GM12878 (cell line): ENCODE results near the gene ITSN1. TPM values are rescaled to one million over a fixed set of nuclear protein-coding genes. Genes with fewer than 3 reads are reported as not detected.

ENCODE experiments used
- ATAC-seq: fragments of 200-7000 bp; cut with Tn5 transposase; 3 replicates; pipeline ENCODE4 v1.9.1; 2020; ENCODE audit warnings: mild to moderate bottlenecking, moderate library complexity
- BruUV-seq: library from RNA; stranded (reverse); fragments of 400-500 nt; replicated peaks from 2 replicates; lab custom pipeline; 2021; lab: Mats Ljungman, UMichigan
- CTCF ChIA-PET: fragments of 300-600 bp; sonication (Branson Sonifier 250); formaldehyde crosslinking; extraction: SDS; loops from one replicate; lab custom pipeline; 2021; ENCODE audit warnings: inconsistent platforms; lab: Yijun Ruan, JAX
- POLR2A ChIA-PET: fragments of 350-600 bp; formaldehyde crosslinking; extraction: SDS; loops from one replicate; lab custom pipeline; 2021; ENCODE audit warnings: inconsistent platforms; lab: Charles Lee
- RAD21 ChIA-PET: fragments of 300-600 bp; sonication (Branson Sonifier 250); formaldehyde crosslinking; loops from one replicate; lab custom pipeline; 2023; ENCODE audit warnings: antibody characterized with exemption; ENCODE audit not compliant: unreplicated experiment; lab: Charles Lee
- SMC1A ChIA-PET: fragments of 300-600 bp; sonication (Branson Sonifier 250); formaldehyde crosslinking; loops from one replicate; lab custom pipeline; 2023; ENCODE audit not compliant: unreplicated experiment, uncharacterized antibody; lab: Charles Lee
- DNase-seq: peaks from one replicate; pipeline ENCODE4 v3.0.0-alpha.2; 2011; ENCODE audit warnings: low read depth, low spot score
- FAIRE-seq: peaks from 3 replicates; lab custom pipeline; 2011; peaks lifted over from hg19 to GRCh38; lab: Jason Lieb, UNC
- H2AFZ ChIP-seq: 2 replicates; pipeline ENCODE4 v1.6.0; 2011; ENCODE audit warnings: low read depth, low read length, control low read depth; ENCODE audit not compliant: control insufficient read depth
- H3K27ac ChIP-seq: 2 replicates; pipeline ENCODE4 v1.5.1; 2011; ENCODE audit warnings: control low read depth; ENCODE audit not compliant: control insufficient read depth, insufficient read depth
- H3K27me3 ChIP-seq, 2 experiments: replicated peaks in 1 of 2; 2 replicates each; pipeline versions ENCODE4 v1.6.0 to v1.6.1; 2011; ENCODE audit warnings: low read length in 1 of 2; ENCODE audit not compliant: control insufficient read depth in 2 of 2, insufficient read depth in 2 of 2
- H3K36me3 ChIP-seq, 2 experiments: 2 replicates each; pipeline ENCODE4 v1.5.1; 2011; ENCODE audit warnings: low read length in 1 of 2; ENCODE audit not compliant: control insufficient read depth in 2 of 2, insufficient read depth in 2 of 2
- H3K4me1 ChIP-seq: 2 replicates; pipeline ENCODE4 v1.6.1; 2011; ENCODE audit warnings: mild to moderate bottlenecking, low read length, moderate library complexity, mixed read lengths; ENCODE audit not compliant: control insufficient read depth, insufficient read depth
- H3K4me2 ChIP-seq: 2 replicates; pipeline ENCODE4 v1.6.0; 2011; ENCODE audit warnings: control low read depth; ENCODE audit not compliant: control insufficient read depth, insufficient read depth
- H3K4me3 ChIP-seq: fragments of 200-600 bp; sonication (generic); 2 replicates; pipeline ENCODE4 v1.5.1; 2016
- H3K79me2 ChIP-seq: 2 replicates; pipeline ENCODE4 v1.6.0; 2011; ENCODE audit warnings: low read length; ENCODE audit not compliant: control insufficient read depth, insufficient read depth
- H3K9ac ChIP-seq: 2 replicates; pipeline ENCODE4 v1.8.0; 2011; ENCODE audit warnings: low read length, control low read depth, mixed read lengths; ENCODE audit not compliant: control insufficient read depth, insufficient read depth
- H3K9me3 ChIP-seq: replicated peaks from 3 replicates; pipeline ENCODE4 v1.5.1; 2011; ENCODE audit warnings: mild to moderate bottlenecking, low read length; ENCODE audit not compliant: control insufficient read depth, insufficient read depth
- H4K20me1 ChIP-seq: 2 replicates; pipeline ENCODE4 v1.6.0; 2011; ENCODE audit not compliant: control insufficient read depth, insufficient read depth
- CHD4 ChIP-seq: fragments of 200-600 bp; sonication (generic); IDR thresholded peaks from 2 replicates; pipeline ENCODE4 v1.6.1; 2016; ENCODE audit warnings: mild to moderate bottlenecking
- FOXK2 ChIP-seq: fragments of 450-650 bp; IDR thresholded peaks from 2 replicates; pipeline ENCODE4 v1.6.1; 2017; ENCODE audit warnings: mild to moderate bottlenecking, moderate library complexity
- MEF2A ChIP-seq: IDR thresholded peaks from 2 replicates; pipeline ENCODE4 v1.6.1; 2011; ENCODE audit warnings: low read depth, mild to moderate bottlenecking, low read length, moderate library complexity; ENCODE audit not compliant: insufficient read depth
- RAD21 ChIP-seq: IDR thresholded peaks from 2 replicates; pipeline ENCODE4 v1.6.1; 2011; ENCODE audit warnings: mild to moderate bottlenecking, low read depth, low read length, moderate library complexity; ENCODE audit not compliant: insufficient read depth
- RAD51 ChIP-seq: fragments of 450-650 bp; IDR thresholded peaks from 2 replicates; pipeline ENCODE4 v1.6.1; 2016; ENCODE audit warnings: moderate library complexity, mild to moderate bottlenecking, inconsistent platforms
- SMC3 ChIP-seq: IDR thresholded peaks from 2 replicates; pipeline ENCODE4 v1.6.1; 2011; ENCODE audit warnings: low read length, improper control_type of control experiment, borderline replicate concordance
- TCF3 ChIP-seq: IDR thresholded peaks from 2 replicates; pipeline ENCODE4 v1.6.1; 2012; ENCODE audit warnings: low read depth, mild to moderate bottlenecking, low read length, borderline replicate concordance; ENCODE audit not compliant: insufficient read depth
- WGBS: methylation state at CpG from one replicate; pipeline ENCODE4 v1.1.6; 2016; ENCODE audit warnings: low lambda C conversion rate; ENCODE audit not compliant: insufficient replicate concordance, insufficient coverage; ENCODE audit errors: missing lambda C conversion rate; 5-methylcytosine and 5-hydroxymethylcytosine counted together
- in situ Hi-C: fragments of 300-500 bp; cut with MboI; formaldehyde crosslinking; loops from 9 replicates; pipeline ENCODE4 v1.14.3; 2018; ENCODE audit warnings: mixed read lengths
- intact Hi-C: fragments of 100-400 bp; cut with micrococcal nuclease; formaldehyde crosslinking; loops from one replicate; pipeline ENCODE4 v1.14.2; 2022; ENCODE audit not compliant: unreplicated experiment
- polyA plus RNA-seq, 11 experiments: library from polyadenylated mRNA; depleted of rRNA in 4 of 11; unstranded in 6 of 11; stranded (reverse) in 5 of 11; fragments of >200 nt; fragmentation: Nextera tagmentation in 4 of 11; fragmentation: Illumina TruSeq in 1 of 11; extraction: Ambion mirVana in 4 of 11; extraction: Trizol in 1 of 11; gene quantifications; 1 replicate in 1 of 11; 2 replicates in 10 of 11; pipeline versions ENCODE4 v1.2.1 to v1.2.3, GENCODE V29; 2011 to 2016; ENCODE audit warnings: inconsistent platforms in 2 of 11, missing spikeins in 2 of 11, low read depth in 1 of 11
- total RNA-seq, 4 experiments: library from RNA; depleted of rRNA in 3 of 4; stranded (reverse); fragments of >200 nt in 3 of 4; fragmentation: Illumina TruSeq in 1 of 4; extraction: Trizol in 1 of 4; gene quantifications; 2 replicates each; pipeline versions ENCODE4 v1.2.1 to v1.2.3, GENCODE V29; 2013 to 2021
- TF ChIP-seq, protein P1 (sequence below): IDR thresholded peaks from 2 replicates; pipeline ENCODE4 v1.6.1; 2011; ENCODE audit warnings: low read depth, mild to moderate bottlenecking, low read length, moderate library complexity, borderline replicate concordance; ENCODE audit errors: extremely low read depth
- TF ChIP-seq, protein P2 (sequence below), 3 experiments: IDR thresholded peaks in 2 of 3; conservative IDR thresholded peaks in 1 of 3; 2 replicates each; pipeline ENCODE4 v1.5.1; 2011; ENCODE audit warnings: low read depth in 3 of 3, low read length in 3 of 3, mild to moderate bottlenecking in 3 of 3, control low read depth in 2 of 3, moderate library complexity in 2 of 3, inconsistent platforms in 1 of 3, mixed read lengths in 1 of 3; ENCODE audit not compliant: control insufficient read depth in 2 of 3, insufficient read depth in 1 of 3; ENCODE audit errors: extremely low read depth in 1 of 3
- TF ChIP-seq, protein P3 (sequence below): fragments of 450-650 bp; IDR thresholded peaks from 2 replicates; pipeline ENCODE4 v1.6.1; 2018; ENCODE audit warnings: mild to moderate bottlenecking, low read depth, moderate library complexity; ENCODE audit not compliant: partially characterized antibody

The ITSN1 gene
- total and polyA plus RNA-seq, 10 of the 15 experiments (the other 5 are each of a cell fraction or from before 2014, with no cell fraction given) = 0.89 to 10.6 (median 4.8) TPM

DNA sequence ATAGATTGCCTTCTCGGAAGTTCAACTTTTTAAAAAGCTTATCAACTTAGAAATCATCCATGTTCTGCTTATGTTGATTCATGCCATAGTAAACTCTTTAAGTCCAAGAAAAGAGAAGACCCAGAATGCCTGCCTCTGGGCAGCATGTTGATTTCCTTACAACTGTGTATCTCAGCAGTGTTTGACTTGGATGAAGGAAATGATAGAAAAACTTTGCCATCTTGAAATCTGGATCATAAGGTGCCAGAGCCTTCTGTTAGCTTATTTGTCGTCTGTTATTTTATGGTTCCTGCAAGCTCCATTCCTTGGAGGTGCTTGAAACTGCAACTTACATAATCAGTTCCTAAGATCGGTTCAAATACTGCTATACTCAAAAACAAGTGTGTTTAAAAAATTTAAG lies 148.8 kb downstream of the ITSN1 start (continued):
- TF ChIP-seq, protein P1, sequence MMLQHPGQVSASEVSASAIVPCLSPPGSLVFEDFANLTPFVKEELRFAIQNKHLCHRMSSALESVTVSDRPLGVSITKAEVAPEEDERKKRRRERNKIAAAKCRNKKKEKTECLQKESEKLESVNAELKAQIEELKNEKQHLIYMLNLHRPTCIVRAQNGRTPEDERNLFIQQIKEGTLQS = no peak
- TF ChIP-seq FOXK2 (no peak), RAD21 (no peak), CHD4 (no peak)

DNA sequence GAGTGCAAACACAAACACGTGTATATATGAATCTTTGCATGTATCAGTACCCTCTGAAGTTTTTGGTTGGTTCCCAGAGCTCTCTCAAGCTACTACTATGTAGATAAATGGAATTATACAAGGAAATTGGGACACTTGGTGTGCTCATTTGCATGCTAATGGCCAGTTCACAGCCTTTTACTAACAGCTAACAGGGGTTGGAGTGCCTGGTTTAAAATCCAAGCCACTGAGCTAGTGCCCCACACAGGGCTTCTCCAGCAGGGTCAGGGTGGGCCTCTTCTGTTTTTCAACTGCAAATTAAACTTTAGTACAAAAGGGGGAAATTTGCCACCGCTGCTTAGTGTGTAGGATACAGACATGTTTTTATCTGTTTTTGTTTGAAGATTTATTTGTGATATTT lies 152.3 kb downstream of the ITSN1 start:
- RAD21 ChIA-PET = no interaction called here
- no peaks in the 10 kb centered on the region for H3K27me3 ChIP-seq
- H3K9me3 ChIP-seq = no peaks in the 10 kb centered on the region
- TF ChIP-seq, protein P2, sequence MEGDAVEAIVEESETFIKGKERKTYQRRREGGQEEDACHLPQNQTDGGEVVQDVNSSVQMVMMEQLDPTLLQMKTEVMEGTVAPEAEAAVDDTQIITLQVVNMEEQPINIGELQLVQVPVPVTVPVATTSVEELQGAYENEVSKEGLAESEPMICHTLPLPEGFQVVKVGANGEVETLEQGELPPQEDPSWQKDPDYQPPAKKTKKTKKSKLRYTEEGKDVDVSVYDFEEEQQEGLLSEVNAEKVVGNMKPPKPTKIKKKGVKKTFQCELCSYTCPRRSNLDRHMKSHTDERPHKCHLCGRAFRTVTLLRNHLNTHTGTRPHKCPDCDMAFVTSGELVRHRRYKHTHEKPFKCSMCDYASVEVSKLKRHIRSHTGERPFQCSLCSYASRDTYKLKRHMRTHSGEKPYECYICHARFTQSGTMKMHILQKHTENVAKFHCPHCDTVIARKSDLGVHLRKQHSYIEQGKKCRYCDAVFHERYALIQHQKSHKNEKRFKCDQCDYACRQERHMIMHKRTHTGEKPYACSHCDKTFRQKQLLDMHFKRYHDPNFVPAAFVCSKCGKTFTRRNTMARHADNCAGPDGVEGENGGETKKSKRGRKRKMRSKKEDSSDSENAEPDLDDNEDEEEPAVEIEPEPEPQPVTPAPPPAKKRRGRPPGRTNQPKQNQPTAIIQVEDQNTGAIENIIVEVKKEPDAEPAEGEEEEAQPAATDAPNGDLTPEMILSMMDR (IDR thresholded peaks at IDR 0.05 in 2 of 3, conservative IDR thresholded peaks at IDR 0.05 in 1 of 3; ENCODE audit: control insufficient read depth in 2 of 3, extremely low read depth in 1 of 3, insufficient read depth in 1 of 3, low read depth in 3 of 3, low read length in 3 of 3) = no peak
- TF ChIP-seq, protein P3, sequence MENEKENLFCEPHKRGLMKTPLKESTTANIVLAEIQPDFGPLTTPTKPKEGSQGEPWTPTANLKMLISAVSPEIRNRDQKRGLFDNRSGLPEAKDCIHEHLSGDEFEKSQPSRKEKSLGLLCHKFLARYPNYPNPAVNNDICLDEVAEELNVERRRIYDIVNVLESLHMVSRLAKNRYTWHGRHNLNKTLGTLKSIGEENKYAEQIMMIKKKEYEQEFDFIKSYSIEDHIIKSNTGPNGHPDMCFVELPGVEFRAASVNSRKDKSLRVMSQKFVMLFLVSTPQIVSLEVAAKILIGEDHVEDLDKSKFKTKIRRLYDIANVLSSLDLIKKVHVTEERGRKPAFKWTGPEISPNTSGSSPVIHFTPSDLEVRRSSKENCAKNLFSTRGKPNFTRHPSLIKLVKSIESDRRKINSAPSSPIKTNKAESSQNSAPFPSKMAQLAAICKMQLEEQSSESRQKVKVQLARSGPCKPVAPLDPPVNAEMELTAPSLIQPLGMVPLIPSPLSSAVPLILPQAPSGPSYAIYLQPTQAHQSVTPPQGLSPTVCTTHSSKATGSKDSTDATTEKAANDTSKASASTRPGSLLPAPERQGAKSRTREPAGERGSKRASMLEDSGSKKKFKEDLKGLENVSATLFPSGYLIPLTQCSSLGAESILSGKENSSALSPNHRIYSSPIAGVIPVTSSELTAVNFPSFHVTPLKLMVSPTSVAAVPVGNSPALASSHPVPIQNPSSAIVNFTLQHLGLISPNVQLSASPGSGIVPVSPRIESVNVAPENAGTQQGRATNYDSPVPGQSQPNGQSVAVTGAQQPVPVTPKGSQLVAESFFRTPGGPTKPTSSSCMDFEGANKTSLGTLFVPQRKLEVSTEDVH = no peak
- TF ChIP-seq SMC3 (no peak), MEF2A (no peak), TCF3 (no peak), RAD51 (no peak)
- CTCF ChIA-PET = no interaction called here
- H3K36me3 ChIP-seq = no peaks in the 10 kb centered on the region
- no TSS peak for BruUV-seq
- no peak overlapping the region for H3K27ac ChIP-seq
- no peak for DNase-seq
- SMC1A ChIA-PET = no interaction called here
- no peak for ATAC-seq
- no peak overlapping the region for H2AFZ ChIP-seq
- H3K4me1 ChIP-seq = no peaks in the 10 kb centered on the region
- intact Hi-C loops = no loop called here
- no peaks in the 10 kb centered on the region for H4K20me1 ChIP-seq
- in situ Hi-C loops = no loop called here
- H3K4me2 ChIP-seq = no peak overlapping the region
- H3K4me3 ChIP-seq = no peak overlapping the region
- WGBS = 49% methylated on average over 2 of the region's 2 CpGs
- FAIRE-seq = no peak
- no peak overlapping the region for H3K9ac ChIP-seq
- POLR2A ChIA-PET = no interaction called here
- no peaks in the 10 kb centered on the region for H3K79me2 ChIP-seq
